Prostate gland (tissue), 2 donors: ENCODE results near the gene INO80D.

ENCODE experiments used
- CTCF ChIP-seq, 4 experiments: fragments of 200-600 bp in 2 of 4; fragments of 450-650 bp in 2 of 4; sonication (generic) in 2 of 4; IDR thresholded peaks; 1 replicate in 3 of 4; 2 replicates in 1 of 4; pipeline ENCODE4 v1.5.1; 2016 to 2019; ENCODE audit warnings: antibody characterized with exemption in 4 of 4, mild to moderate bottlenecking in 2 of 4, moderate library complexity in 2 of 4
- POLR2A ChIP-seq: fragments of 450-650 bp; IDR thresholded peaks from one replicate; pipeline ENCODE4 v1.6.1; 2016; ENCODE audit warnings: antibody characterized with exemption, mild to moderate bottlenecking
- POLR2AphosphoS5 ChIP-seq: sonication (generic); formaldehyde crosslinking; IDR thresholded peaks from one replicate; pipeline ENCODE4 v1.6.1; 2017; ENCODE audit warnings: antibody characterized with exemption

- no peak for TF ChIP-seq POLR2A
- TF ChIP-seq POLR2AphosphoS5, result no peak
- TF ChIP-seq CTCF (IDR thresholded peaks at IDR 0.05), result no peak
Observed at GRCh38 chr2:206105038-206105437, 19.1 kb upstream of the INO80D start.
